NOMO-1 treated with dmso at 0.1 percent for 144 hours (cell line): Measurements from ENCODE around the gene KIF18B.
A peak's percentile ranks its signal among the peaks of the same experiment; 100 is the strongest.

Source experiments
- DNase-seq: peaks from one replicate; lab custom pipeline; 2025; ENCODE audit not compliant: unreplicated experiment; lab: John Stamatoyannopoulos, UW

KIF18B gene

GRCh38 chr17:44947461-44948314 lies at the start of gene KIF18B:
Gene KIF18B (minus strand): TSS chr17:44947773. CDS start chr17:44936344, 11,429 bp downstream.
- DNase-seq, result peak; percentile 96

- no peak for DNase-seq
Observed at GRCh38 chr17:44996304-44996703, 48.7 kb upstream of the KIF18B start.

GRCh38 chr17:44995436-44996001 lies 47.9 kb upstream of the KIF18B start:
- DNase-seq, result no peak

GRCh38 chr17:44992242-44992939 lies 44.8 kb upstream of the KIF18B start:
- no peak for DNase-seq

GRCh38 chr17:44990994-44991393 lies 43.4 kb upstream of the KIF18B start:
- no peak for DNase-seq

- no peak for DNase-seq
Observed at GRCh38 chr17:44989552-44990138, 42.1 kb upstream of the KIF18B start.

- DNase-seq, result no peak
Observed at GRCh38 chr17:44988044-44988942, 40.7 kb upstream of the KIF18B start.

- no peak for DNase-seq
Observed at GRCh38 chr17:44983563-44983962, 36.0 kb upstream of the KIF18B start.

GRCh38 chr17:44982113-44982702 lies 34.6 kb upstream of the KIF18B start:
- no peak for DNase-seq

GRCh38 chr17:44981221-44981968 lies 33.8 kb upstream of the KIF18B start:
- DNase-seq, result no peak

GRCh38 chr17:44979426-44979995 lies 31.9 kb upstream of the KIF18B start:
- DNase-seq, result no peak

- no peak for DNase-seq
Observed at GRCh38 chr17:44978807-44979206, 31.2 kb upstream of the KIF18B start.

- no peak for DNase-seq
Observed at GRCh38 chr17:44977814-44978550, 30.4 kb upstream of the KIF18B start.

GRCh38 chr17:44977065-44977464 lies 29.5 kb upstream of the KIF18B start:
- no peak for DNase-seq

GRCh38 chr17:44976206-44976605 lies 28.6 kb upstream of the KIF18B start:
- no peak for DNase-seq

- no peak for DNase-seq
Observed at GRCh38 chr17:44972953-44973352, 25.4 kb upstream of the KIF18B start.

GRCh38 chr17:44971776-44972483 lies 24.4 kb upstream of the KIF18B start:
- no peak for DNase-seq
